HEK293T (cell line): Measurements from ENCODE around the gene SERPINB12.

Source experiments
- CTCF ChIA-PET: fragments of 350-600 bp; formaldehyde crosslinking; extraction: SDS; loops from one replicate; lab custom pipeline; 2021; ENCODE audit warnings: antibody characterized with exemption, inconsistent platforms; lab: Yijun Ruan, JAX
- POLR2A ChIA-PET: fragments of 350-600 bp; formaldehyde crosslinking; extraction: SDS; loops from one replicate; lab custom pipeline; 2020; ENCODE audit warnings: antibody characterized with exemption, inconsistent platforms; lab: Yijun Ruan, JAX
- DNase-seq: peaks from one replicate; pipeline ENCODE4 v3.0.0; 2012; ENCODE audit warnings: mixed read lengths; ENCODE audit errors: extremely low spot score
- ARNT ChIP-seq: fragments of 450-650 bp; IDR thresholded peaks from 2 replicates; pipeline ENCODE4 v1.6.1; 2017; ENCODE audit warnings: mild to moderate bottlenecking
- BHLHE40 ChIP-seq: fragments of 450-650 bp; IDR thresholded peaks from 2 replicates; pipeline ENCODE4 v1.6.1; 2016; ENCODE audit warnings: mild to moderate bottlenecking, moderate library complexity, borderline replicate concordance
- CTBP1 ChIP-seq: fragments of 450-650 bp; IDR thresholded peaks from 2 replicates; pipeline ENCODE4 v1.6.1; 2016; ENCODE audit warnings: borderline replicate concordance
- ELF4 ChIP-seq: fragments of 450-650 bp; IDR thresholded peaks from 2 replicates; pipeline ENCODE4 v1.6.1; 2017; ENCODE audit warnings: antibody characterized with exemption
- FOXA1 ChIP-seq: fragments of 450-650 bp; IDR thresholded peaks from 2 replicates; pipeline ENCODE4 v1.6.1; 2016; ENCODE audit warnings: mild to moderate bottlenecking
- FOXK2 ChIP-seq: fragments of 450-650 bp; IDR thresholded peaks from 2 replicates; pipeline ENCODE4 v1.6.1; 2016; ENCODE audit warnings: mild to moderate bottlenecking
- FOXM1 ChIP-seq: fragments of 450-650 bp; IDR thresholded peaks from 2 replicates; pipeline ENCODE4 v1.6.1; 2017; ENCODE audit warnings: mild to moderate bottlenecking, borderline replicate concordance
- HDGF ChIP-seq: fragments of 450-650 bp; IDR thresholded peaks from 2 replicates; pipeline ENCODE4 v1.6.1; 2017; ENCODE audit warnings: antibody characterized with exemption, borderline replicate concordance
- L3MBTL2 ChIP-seq: fragments of 450-650 bp; conservative IDR thresholded peaks from 2 replicates; pipeline ENCODE4 v1.6.1; 2016; ENCODE audit warnings: mild to moderate bottlenecking
- LEF1 ChIP-seq: fragments of 450-650 bp; IDR thresholded peaks from 2 replicates; pipeline ENCODE4 v1.6.1; 2017; ENCODE audit warnings: mild to moderate bottlenecking, borderline replicate concordance
- NFRKB ChIP-seq: fragments of 450-650 bp; IDR thresholded peaks from 2 replicates; pipeline ENCODE4 v1.6.1; 2016; ENCODE audit warnings: mild to moderate bottlenecking, moderate library complexity
- PKNOX1 ChIP-seq: fragments of 450-650 bp; IDR thresholded peaks from 2 replicates; pipeline ENCODE4 v1.6.1; 2016
- SP1 ChIP-seq: fragments of 450-650 bp; IDR thresholded peaks from 2 replicates; pipeline ENCODE4 v1.6.1; 2017
- SUZ12 ChIP-seq: fragments of 450-650 bp; IDR thresholded peaks from 2 replicates; pipeline ENCODE4 v1.6.1; 2016; ENCODE audit warnings: mild to moderate bottlenecking
- TARDBP ChIP-seq: fragments of 450-650 bp; IDR thresholded peaks from 2 replicates; pipeline ENCODE4 v1.6.1; 2016
- ZNF384 ChIP-seq: fragments of 450-650 bp; IDR thresholded peaks from 2 replicates; pipeline ENCODE4 v1.6.1; 2016

The SERPINB12 gene

GRCh38 chr18:63585988-63586387, 43.8 kb downstream of the SERPINB12 start:
- CTCF ChIA-PET = no interaction called here
- TF ChIP-seq CTBP1 (no peak), FOXM1 (no peak), ELF4 (no peak), NFRKB (no peak), LEF1 (no peak), ARNT (no peak), TARDBP (no peak), HDGF (no peak), FOXK2 (no peak)
- no peak for DNase-seq
- POLR2A ChIA-PET = no interaction called here

GRCh38 chr18:63586431-63586830, 44.3 kb downstream of the SERPINB12 start:
- CTCF ChIA-PET = no interaction called here
- TF ChIP-seq PKNOX1 (no peak), SUZ12 (no peak), NFRKB (no peak), ARNT (no peak), FOXK2 (no peak), TARDBP (no peak), SP1 (no peak), HDGF (no peak)
- DNase-seq = no peak
- POLR2A ChIA-PET = no interaction called here

GRCh38 chr18:63586966-63587365, 44.8 kb downstream of the SERPINB12 start, which contains the start of gene SERPINB13:
SERPINB13 (plus strand) TSS chr18:63587343; CDS start chr18:63588668, 1,325 bp downstream.
- DNase-seq = no peak
- POLR2A ChIA-PET = no interaction called here
- CTCF ChIA-PET = no interaction called here
- no peak for TF ChIP-seq FOXM1

- no peak for DNase-seq
- ChIA-PET POLR2A (no interaction called here), CTCF (no interaction called here)
- TF ChIP-seq CTBP1 (no peak), TARDBP (no peak), FOXM1 (no peak), FOXK2 (no peak), HDGF (no peak)
Observed at GRCh38 chr18:63588909-63589308, 46.7 kb downstream of the SERPINB12 start.

GRCh38 chr18:63590373-63590772, 48.2 kb downstream of the SERPINB12 start:
- no peak for DNase-seq
- POLR2A ChIA-PET = no interaction called here
- TF ChIP-seq ARNT (no peak), CTBP1 (no peak), BHLHE40 (no peak), FOXK2 (no peak), HDGF (no peak), SP1 (no peak), TARDBP (no peak), FOXA1 (no peak), LEF1 (no peak), ELF4 (no peak), NFRKB (no peak), PKNOX1 (no peak), L3MBTL2 (no peak), FOXM1 (no peak)
- CTCF ChIA-PET = no interaction called here

GRCh38 chr18:63590966-63591695, 49.0 kb downstream of the SERPINB12 start:
- CTCF ChIA-PET = no interaction called here
- TF ChIP-seq TARDBP (no peak), FOXK2 (no peak), L3MBTL2 (no peak), SP1 (no peak), ZNF384 (no peak), ARNT (no peak), SUZ12 (no peak)
- no peak for DNase-seq
- POLR2A ChIA-PET = no interaction called here

- POLR2A ChIA-PET = no interaction called here
- CTCF ChIA-PET = no interaction called here
- no peak for TF ChIP-seq SUZ12
- no peak for TF ChIP-seq ARNT
- TF ChIP-seq FOXM1 = no peak
- TF ChIP-seq FOXA1 = no peak
- TF ChIP-seq ZNF384 = no peak
- TF ChIP-seq SP1 = no peak
- no peak for TF ChIP-seq NFRKB
- no peak for DNase-seq
Observed at GRCh38 chr18:63591725-63592124, 49.6 kb downstream of the SERPINB12 start.

- CTCF ChIA-PET = no interaction called here
- POLR2A ChIA-PET = no interaction called here
- DNase-seq = no peak
- TF ChIP-seq FOXA1 (no peak), SUZ12 (no peak), NFRKB (no peak), ZNF384 (no peak), TARDBP (no peak), PKNOX1 (no peak), LEF1 (no peak), L3MBTL2 (no peak), ARNT (no peak), HDGF (no peak)
Observed at GRCh38 chr18:63592471-63592870, 50.3 kb downstream of the SERPINB12 start.
